Anterior cingulate cortex (tissue), 58 donors: ENCODE results near the gene SLC16A2.
A peak's percentile ranks its signal among the peaks of the same experiment; 100 is the strongest.
"Not testable (repeated sequence)": the region's sequence is repeated elsewhere in the genome, so short reads cannot be mapped to it uniquely, and the experiment has no call there.

Experiments
- DNase-seq, 58 donors: peaks; one replicate each; lab custom pipeline; 2025; lab: John Stamatoyannopoulos, UW

Gene SLC16A2

DNA sequence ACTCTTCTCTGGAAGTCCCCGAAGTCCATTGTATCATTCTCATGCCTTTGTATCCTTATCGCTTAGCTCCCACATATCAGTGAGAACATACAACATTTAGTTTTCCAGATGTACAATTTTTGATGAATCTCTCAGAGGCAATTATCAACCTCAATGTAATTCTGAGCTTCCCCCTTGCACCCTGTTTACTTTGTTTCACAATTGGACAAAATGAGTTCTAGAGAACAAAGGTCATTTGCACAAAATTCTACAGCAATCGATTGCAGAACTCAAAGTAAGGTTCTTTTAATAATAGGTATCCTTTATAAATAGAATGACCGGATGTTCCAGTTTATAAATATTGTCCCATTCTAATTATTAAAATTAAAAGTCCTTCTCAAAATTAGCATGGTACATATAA, 79.3 kb downstream of the SLC16A2 start:
- DNase-seq, result no peak

DNA sequence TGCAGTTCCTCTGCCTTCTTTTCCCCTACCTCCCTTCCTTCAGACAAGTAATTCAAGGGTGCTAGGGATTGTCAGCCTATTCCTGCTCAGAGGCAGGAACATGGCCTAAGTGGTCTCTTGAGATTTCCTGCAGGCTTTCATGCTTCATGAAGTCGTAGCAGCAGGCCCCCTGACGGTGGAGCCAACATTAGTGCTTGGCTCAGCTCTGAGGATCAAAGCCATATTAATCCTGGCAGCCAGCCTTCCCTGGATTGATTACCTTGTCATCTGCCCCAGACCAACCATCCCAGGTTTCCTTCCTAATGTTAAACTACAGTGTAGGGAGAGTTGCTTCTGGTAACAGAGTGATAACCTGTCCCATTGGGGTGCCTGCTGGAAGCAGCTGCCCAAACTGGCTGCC, 84.1 kb downstream of the SLC16A2 start:
- no peak for DNase-seq

DNA sequence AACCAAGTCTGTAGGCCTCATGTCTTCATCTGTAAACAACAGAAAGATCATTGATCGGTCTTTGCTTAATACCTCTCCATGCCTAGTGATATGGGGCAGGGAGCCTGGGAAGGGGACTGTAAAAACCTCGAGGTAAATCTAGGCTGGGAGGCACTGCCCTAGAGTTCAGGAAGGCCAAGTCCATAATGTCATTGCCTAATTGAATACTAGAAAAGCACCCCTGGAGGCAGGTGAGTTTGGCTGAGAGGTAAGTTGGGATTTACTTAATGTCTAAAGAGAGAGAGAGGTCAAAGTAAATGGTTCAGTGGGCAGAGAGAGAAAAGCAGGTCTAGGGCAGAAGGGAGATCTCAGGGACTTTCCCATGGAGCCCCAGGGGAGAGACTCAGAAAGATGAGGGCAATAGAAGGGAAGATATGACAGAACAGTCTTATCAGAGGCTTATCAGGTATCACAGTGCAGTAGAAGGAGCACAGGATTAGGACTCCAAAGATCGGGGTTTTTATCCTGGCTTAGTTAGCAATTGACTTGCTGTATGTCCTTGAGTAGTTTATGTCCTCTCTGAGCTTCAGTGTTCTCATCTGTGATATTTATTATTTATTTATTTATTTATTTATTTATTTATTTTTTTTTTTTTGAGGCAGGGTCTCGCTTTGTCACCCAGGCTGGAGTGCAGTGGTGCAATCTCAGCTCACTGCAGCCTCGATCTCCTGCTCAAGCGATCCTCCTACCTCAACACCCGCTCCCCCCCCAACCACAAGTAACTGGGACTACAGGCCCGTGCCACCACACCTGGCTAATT, 85.2 kb downstream of the SLC16A2 start:
- no peak for DNase-seq

DNA sequence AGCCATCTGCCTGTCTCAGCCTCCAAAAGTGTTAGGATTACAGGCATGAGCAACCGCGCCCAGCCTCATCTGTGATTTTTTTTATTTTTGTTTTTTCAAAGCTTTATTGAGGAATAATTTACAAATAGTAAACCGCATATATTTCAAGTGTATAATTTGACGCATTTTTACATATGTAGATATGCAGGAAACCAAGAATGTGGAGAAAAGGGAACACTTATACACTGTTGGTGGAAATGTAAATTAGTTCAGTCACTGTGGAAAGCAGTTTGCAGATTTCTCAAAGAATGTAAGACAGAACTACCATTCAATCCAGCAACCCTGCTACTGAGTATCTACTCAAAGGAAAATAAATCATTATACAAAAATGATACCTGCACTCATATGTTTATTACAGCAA, 85.9 kb downstream of the SLC16A2 start:
- no peak for DNase-seq

DNA sequence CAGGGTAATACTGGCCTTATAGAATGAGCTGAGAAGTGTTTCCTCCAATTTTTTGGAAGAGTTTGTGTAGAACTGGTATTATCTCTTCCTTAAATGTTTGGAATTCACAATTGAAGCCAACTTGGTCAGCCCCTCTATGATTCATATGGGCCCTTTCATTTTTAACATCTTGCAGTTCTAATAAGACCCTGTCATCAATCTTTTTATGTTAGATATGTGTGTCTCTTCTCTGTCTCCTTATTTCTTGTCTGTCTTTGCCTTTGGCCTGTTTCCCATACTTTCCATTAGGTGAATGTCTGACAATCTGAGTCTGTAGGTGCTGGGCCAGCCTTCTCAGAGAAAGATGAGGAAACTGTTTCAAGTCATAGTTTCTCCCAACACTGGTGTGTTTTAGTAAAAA, 88.7 kb downstream of the SLC16A2 start:
- no peak for DNase-seq

DNA sequence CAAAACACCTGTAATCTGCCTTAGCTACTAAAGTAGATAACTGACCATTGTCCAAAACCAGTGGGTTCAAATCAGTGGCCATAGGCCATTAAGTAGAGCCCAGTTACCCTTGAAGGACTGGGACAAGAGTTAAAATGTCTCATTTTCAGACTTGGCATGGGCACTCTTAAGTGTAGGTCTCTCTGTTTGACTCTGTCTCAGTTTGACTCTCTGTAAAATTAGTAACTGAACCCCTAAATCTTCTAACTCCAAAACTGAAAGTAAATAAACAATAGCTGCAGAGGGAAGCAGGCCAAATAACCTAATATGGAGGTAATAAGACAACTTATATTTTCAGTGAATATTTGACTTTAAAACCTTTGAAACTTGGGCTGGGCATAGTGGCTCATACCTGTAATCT, 89.1 kb downstream of the SLC16A2 start:
- no peak for DNase-seq

DNA sequence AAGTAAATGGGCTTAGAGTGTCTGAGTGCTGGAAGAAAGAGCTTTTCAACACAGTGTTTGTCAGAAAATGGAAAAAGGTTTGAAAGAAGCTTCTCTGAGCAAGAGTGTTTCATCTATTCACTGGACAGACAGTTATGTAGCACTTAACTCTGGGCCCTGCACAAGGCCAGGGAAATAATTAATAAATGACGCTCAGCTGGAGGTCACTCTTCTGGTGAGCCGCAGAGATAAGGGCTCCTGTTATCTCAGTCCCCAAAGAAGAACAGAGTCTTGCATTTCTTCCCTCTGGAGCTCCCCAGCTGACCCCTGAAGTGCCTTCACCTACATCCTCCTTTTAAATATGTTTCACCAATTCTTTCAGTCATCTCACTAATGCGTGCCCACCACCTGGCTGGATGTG, 90.4 kb downstream of the SLC16A2 start:
- DNase-seq, result no peak

DNA sequence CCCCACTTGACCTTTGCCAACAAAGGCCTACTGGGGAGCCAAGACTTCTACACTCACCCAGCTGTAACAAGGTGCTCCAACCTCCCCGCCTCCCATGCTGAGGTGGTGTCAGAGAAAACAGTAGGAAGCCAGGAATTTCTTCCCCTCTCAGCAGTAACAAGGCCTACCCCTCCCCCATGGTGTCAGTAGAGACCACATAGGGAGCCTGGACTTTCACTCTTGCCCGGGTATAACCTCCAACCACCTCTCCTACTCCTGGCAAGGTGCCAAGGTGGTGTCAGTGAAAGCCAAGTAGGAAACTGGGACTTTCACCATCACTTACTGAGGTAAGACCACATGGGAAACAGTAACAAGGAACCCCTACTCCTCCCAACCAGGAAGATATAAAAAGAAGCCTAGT, 93.1 kb downstream of the SLC16A2 start:
- DNase-seq, result no peak

DNA sequence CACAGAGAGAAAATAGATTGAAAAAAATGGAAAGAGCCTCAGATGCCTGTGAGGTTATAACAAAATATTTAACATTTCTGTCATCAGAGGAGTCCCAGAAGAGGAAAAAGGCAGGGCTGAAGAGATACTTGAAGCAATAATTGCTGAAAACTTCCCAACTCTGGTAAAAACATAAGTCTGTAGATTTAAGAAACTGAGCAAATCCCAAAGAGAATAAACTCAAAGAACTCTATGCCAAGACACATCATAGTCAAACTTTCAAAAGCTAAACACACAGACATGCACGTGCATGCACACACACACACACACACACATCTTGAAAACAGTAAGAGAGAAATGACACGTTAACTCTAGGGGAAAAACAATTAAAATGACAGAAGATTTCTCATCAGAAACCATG, 94.1 kb downstream of the SLC16A2 start:
- no peak for DNase-seq

DNA sequence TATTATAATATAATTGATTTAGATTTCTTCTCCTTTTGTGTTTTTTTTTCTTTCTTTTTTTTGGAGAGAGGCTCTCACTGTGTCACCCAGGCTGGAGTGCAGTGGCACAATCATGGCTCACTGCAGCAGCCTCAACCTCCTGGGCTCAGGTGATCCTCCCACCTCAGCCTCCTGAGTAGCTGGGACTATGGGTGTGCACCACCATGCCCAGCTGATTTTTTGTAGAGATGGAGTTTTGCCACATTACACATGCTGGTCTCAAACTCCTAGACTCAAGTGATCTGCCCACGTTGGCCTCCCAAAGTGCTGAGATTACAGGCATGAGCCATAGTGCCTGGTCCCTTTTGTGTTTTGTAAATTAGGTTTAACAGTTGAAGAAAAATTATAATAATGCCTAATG, 94.7 kb downstream of the SLC16A2 start:
- DNase-seq, result not testable (repeated sequence)

DNA sequence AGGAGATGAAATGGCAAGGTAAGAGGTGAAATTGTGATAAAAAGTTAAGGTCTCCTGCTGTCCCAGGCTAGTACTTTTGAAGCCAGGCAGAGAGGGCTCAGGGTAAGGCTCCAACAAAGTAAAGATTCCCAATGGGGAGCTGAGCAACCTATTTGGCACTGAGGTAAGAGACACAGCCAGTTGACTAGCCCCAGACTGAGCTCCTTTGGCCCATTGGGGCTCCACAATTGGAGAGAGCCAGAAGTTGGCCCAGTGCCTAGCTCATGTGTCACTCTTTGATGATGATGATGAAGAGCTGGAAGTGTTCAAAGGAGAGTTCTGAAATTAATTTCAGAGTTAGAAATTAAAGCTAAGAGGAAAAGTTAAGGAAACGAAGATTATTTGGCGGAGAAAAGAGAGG, 98.6 kb downstream of the SLC16A2 start:
- DNase-seq, result no peak

DNA sequence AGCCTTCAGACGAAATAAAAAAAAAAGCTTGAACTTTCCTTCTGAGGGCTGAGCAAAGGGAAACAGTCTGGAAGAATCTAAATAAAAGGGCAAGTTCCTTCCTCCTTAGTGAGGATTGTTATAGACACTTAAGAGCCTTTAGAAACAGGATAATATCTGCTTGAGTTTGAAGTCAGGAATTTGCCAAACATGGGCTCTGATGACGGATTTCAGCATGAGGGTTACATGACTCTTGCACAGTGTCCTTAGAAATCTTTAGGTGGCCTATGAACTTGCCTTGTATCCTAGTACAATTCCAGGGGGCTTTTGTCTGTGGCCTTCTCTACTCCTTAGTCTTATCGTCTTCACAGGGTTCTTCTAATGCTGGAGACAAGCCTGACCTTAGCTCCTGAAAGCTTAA, 99.0 kb downstream of the SLC16A2 start:
- DNase-seq, result no peak

DNA sequence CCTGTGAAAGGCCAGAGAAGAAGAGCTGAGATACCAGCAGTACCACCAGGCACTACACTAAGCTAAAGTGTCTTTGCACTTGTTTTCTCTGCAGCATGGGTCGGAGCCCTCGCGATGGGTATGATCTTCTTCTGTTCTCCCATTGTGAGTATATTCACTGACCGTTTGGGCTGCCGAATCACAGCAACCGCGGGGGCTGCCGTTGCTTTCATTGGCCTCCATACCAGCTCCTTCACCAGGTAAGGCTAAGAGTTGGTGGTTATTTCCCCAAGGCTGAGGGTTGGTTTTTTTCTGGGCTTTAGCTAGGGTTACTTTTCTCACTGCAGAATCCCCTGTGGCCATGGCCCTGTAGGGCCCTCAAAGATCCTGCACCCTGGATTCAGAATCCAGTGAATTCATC, 99.6 kb downstream of the SLC16A2 start:
- no peak for DNase-seq

DNA sequence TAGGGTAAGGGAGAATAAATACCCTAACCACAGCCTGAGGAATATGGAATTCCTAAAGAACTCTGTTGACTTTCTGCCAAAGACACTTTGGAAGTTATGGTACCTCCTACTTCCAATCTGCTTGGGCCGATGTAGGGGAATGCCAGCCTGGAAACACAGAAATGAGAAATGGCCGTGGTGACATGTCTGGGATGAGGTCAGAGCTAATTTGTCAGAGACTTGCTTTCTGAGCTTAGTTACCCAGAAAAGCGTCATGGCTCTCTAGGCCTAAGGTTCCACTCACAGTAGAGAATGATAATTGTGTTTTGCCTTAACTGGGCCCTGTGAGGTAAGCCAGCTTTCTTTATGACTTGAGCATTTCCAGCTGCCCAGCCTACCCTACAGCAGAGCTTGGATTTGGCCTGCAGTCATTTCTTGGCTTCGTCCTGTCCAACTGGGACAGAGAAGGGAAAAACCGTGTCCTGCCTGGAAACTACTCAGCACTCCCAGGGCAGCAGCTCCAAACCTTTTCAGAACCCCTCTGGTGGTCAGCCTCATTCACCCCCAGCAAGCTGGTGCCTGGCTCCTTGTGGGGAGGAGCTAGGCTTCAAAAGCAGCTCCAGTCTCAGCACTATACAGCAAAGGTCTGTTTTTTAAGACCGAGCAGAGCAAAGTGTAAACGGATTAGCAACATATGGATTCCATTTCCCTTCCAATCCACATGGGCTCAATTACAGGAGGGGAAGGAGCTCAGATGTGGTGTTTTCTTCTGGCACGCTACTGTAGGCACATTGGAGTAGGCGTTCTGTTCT, 100.9 kb downstream of the SLC16A2 start:
- peak in 2 of 58 donors; percentile 0 to 4 for DNase-seq

DNA sequence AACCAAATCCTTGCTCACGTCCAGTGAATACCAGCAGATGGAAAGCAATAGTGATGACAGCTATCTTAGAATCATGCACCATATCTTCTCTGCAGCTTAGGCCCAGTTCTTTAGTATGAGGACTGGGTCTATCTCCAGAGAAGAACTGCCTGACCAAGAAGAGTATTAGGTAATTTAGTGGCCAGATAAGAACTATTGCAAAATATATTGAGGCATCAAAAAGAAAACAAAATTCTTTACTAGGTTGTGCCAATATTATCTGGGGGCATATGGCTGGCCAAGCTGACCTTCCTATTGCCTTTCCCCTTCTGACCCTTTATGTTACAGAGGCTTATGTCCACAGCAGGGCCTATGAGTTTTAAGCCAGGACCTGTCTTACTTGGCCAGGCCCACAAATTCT, 101.9 kb downstream of the SLC16A2 start:
- DNase-seq, result no peak

DNA sequence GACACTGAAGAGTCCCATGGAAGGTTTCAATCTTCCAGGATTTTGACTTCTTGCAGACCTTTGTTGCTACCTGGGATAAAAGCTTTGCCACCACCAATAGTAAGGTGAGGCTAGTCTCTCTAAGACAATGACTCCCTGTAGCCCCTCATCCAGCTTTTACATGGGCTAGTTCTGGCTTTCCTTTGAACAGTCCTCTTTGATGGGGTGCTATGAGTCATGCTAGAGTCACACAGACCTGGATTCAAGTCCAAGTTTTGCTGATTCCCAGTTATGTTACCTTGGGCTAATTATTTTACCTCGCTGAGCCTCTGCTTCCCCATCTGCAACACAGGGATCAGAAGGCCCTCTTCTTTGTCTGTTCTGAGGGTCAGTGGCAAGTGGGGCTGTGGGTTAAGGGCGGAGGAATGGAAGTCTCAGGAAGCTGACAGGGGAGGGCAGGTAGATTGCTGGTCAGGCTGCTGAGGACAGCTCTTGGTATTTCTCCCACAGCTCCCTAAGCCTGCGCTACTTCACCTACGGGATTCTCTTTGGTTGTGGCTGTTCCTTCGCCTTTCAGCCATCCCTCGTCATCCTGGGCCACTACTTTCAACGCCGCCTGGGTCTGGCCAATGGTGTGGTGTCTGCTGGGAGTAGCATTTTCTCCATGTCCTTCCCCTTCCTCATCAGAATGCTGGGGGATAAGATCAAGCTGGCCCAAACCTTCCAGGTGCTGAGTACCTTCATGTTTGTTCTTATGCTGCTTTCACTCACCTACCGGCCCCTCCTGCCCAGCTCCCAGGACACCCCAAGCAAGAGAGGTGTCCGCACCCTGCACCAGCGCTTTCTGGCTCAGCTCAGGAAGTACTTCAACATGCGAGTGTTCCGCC, 102.8 kb downstream of the SLC16A2 start:
- DNase-seq, result no peak

DNA sequence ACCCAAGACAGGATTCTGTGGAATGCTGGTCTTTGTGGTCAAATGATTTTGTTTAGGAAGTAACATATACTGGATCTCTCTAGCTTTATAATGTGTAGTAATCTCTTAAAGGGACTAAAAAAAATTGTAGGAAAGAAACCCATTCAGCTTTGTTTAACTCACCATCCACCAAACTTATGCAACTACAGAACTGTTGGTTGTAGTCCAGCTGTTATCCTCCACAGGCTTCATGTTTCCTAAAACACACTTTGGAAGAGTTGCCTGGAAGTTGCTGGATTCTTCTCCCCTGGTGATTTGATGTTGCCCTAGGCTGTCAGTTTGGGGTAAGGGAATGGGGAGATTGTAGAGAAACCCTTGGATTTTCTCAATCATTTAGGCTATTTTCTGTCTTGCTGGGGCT, 103.8 kb downstream of the SLC16A2 start:
- DNase-seq, result no peak

DNA sequence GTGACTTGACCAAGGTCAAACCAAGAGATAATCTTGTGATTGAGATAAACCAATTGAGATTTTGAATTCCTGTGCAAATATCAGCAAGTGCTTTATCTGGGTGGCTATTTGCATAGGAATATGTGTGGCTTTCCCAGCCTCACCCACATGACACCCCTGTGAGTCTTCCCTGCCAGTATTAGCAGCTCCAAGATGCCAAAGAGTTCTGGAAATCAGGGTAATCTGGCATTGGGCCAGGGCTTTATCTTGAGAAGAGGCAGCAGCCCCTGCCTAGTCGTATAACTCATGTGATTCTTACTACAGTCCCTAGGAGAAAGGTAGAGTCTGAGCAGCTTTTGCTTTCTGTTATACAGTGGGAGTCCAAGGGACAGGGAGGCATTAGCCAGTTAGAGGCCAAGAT, 105.5 kb downstream of the SLC16A2 start:
- peak in 1 of 58 donors; percentile 1 for DNase-seq

DNA sequence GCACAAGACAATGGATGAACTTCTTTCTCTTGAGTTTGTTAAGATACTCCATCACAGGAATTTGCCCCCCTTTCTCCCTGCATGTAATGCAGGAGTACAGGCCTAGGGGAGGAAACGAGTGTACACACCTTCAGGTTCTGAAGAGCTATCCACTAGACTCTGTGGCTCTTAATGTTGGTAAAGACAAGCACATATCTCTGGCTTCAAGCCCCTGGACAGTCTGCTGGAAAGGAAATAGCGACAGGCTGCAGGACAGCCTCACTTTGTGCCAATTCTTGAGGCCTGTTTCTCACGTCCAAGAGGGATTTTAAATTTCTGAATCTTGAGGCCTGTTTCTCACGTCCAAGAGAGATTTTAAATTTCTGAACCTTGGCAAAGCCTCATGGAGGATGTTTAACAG, 106.1 kb downstream of the SLC16A2 start:
- no peak for DNase-seq

DNA sequence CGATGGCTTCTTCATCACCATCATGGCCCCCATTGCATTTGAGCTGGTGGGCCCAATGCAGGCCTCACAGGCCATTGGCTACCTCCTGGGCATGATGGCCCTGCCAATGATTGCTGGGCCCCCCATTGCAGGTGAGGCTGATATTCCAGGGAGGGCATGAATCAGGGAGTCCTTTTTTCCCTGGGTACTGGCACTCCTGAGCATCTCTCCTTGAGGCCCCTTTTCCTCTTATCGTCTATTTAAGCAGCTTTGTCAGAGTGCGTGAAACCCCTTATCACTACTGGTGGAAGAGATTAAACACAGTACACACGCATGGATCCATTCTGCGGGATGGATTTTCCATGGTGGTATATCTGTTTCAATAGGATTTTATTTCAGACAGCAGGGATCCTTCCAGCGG, 108.0 kb downstream of the SLC16A2 start:
- no peak for DNase-seq

DNA sequence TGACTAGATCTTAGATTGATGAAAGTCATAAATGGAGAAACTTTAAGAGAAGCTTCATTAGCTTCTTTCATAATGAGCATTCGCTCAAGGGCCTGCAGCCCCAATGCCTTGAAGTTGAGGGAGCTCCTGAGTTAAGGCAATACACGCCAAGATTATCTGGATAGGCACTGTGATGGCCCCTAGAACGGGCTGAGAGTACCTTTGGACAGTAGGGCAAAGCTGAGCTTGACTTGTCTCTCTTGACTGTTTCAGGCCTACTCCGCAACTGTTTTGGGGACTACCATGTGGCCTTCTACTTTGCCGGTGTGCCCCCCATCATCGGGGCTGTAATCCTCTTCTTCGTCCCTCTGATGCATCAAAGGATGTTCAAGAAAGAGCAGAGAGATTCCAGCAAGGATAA, 109.8 kb downstream of the SLC16A2 start:
- no peak for DNase-seq
